GM18907 (cell line): ENCODE data around the gene IFI27L1.

Experiments
- ATAC-seq: cut with Tn5 transposase; IDR thresholded peaks from one replicate; pipeline ENCODE4 v1.9.1; 2021; ENCODE audit warnings: mild to moderate bottlenecking, moderate library complexity; ENCODE audit not compliant: unreplicated experiment

Gene IFI27L1, protein sequence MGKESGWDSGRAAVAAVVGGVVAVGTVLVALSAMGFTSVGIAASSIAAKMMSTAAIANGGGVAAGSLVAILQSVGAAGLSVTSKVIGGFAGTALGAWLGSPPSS

DNA sequence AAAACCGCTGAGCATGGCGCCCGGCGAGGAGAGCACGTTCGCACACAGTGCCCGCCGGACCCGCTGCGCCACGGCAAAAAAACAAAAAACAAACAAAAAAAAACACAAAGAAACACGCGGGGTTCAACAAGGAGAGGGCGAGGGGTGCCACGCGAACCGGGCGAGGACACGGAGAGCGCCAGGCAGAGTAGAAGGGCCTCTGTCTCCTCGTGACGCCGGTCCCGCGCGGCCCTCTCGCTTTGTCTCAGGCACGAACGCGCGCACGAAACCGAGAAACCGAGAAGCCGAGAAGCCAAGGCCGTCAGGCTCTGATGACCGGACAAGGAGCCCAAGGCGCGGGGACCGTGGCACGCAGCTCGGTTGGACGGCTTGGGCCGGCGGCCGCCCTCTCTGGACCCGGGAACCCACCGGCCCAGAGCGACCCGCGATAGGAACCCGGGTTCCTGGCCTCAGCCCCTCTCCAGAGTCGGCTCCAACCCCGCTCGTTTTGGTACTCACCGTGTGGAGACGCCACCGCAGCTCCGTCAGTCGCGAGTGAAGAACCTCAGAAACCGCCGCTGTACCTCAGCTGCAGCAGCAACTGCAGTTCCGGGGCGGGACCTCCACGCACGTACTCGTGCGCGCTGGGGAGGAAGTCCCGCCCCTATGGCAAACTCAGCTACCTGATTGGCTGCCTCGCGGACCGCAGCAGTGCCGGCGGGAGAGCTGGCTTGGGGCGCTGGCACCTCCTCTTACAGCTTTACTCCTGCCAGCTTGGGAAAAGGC is at the start of gene IFI27L1, which contains the start of gene DDX24:
IFI27L1 (plus strand) TSS at position 690 of the 765 bp plus-strand sequence. CDS start 15,628 bp downstream, outside the sequence.
DDX24 (minus strand) TSS at position 582 of the 765 bp plus-strand sequence. CDS start 1,460 bp downstream, outside the sequence.
- peak; percentile 97 for ATAC-seq

- ATAC-seq, result no peak
These were observed 49.2 kb upstream of the IFI27L1 start for GRCh38 chr14:94031883-94032279.

DNA sequence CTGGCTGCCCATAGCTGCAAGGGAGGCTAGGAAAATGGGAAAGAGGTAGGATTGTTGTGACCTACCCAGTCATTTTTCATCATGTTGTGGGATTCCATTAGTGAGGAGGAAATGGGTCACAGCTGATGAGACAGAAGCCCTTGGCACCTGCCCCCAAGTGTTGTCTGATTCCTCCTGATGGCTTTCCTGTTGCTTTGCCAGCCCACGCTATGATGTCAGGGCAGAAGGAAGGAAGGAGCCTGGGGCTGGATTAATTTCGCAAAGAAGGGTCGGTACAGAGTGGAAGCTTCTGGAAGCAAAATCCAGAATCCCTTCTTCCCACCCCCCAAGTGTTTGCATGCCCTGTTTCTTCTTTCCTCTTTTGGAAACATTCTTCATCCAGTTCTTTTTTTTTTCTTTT is 46.2 kb upstream of the IFI27L1 start:
- no peak for ATAC-seq

- ATAC-seq, result peak; percentile 81
These were observed 44.6 kb upstream of the IFI27L1 start for GRCh38 chr14:94036313-94037167.

DNA sequence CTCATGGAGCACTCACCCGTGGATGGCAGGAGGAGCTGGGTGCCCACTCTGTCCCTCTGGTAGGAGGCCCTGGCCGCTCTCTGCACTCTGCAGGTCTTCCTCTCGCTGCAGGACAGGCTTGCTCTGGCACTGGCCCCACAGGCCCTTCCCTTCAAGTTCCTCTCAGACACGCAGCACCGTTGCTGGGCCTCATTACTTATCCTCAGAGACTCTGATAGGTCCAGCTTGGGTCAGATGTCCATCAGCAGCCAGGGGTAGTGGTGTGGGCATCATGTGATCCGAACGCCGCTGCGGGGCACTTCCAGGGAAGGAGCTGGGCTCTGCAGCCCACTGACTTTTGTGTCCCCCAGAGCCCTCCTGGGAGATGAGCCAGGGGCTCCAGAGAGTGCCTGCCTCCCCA is 43.2 kb upstream of the IFI27L1 start:
- no peak for ATAC-seq

DNA sequence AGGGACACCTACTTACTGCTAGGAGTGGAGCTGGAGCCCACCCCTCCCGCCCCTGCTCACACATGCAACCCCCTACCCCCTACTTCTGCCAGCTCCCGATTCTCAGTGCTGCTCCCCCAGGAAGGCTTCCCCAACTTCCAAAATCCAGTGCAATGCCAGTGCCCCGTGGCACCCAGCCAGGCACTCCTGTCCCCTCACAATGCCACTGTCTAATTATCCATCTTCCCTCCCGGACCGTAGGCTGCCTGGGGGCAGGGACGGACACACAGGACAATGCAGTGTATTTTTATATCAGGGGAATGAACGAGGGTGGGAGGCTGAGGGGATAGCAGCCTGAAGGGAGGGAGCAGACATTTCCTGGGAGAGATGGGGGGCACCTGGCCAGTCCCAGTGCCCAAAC is 42.6 kb upstream of the IFI27L1 start:
- no peak for ATAC-seq

- no peak for ATAC-seq
These were observed 42.0 kb upstream of the IFI27L1 start for GRCh38 chr14:94038921-94039629.

DNA sequence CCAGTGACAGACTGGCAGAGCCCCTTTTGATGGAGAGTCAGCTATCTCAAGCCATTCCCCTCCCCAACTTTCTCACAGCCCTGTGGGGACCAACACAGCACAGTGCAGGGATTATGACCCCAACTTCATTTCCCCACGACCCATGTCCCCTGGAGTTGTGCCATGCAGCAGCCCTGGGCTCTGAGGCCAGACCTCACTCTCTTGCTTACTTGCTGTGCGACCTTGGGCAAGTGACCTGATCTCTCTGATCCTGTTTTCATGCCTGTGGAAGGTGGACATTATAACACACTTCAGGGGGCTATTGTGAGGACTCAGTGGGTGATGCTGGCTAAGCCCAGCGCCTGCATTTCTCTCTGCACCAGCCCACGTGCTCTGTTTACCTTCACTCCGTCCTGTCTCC is 40.9 kb upstream of the IFI27L1 start:
- no peak for ATAC-seq

GRCh38 chr14:94040796-94041195 is 40.3 kb upstream of the IFI27L1 start:
- ATAC-seq, result no peak

DNA sequence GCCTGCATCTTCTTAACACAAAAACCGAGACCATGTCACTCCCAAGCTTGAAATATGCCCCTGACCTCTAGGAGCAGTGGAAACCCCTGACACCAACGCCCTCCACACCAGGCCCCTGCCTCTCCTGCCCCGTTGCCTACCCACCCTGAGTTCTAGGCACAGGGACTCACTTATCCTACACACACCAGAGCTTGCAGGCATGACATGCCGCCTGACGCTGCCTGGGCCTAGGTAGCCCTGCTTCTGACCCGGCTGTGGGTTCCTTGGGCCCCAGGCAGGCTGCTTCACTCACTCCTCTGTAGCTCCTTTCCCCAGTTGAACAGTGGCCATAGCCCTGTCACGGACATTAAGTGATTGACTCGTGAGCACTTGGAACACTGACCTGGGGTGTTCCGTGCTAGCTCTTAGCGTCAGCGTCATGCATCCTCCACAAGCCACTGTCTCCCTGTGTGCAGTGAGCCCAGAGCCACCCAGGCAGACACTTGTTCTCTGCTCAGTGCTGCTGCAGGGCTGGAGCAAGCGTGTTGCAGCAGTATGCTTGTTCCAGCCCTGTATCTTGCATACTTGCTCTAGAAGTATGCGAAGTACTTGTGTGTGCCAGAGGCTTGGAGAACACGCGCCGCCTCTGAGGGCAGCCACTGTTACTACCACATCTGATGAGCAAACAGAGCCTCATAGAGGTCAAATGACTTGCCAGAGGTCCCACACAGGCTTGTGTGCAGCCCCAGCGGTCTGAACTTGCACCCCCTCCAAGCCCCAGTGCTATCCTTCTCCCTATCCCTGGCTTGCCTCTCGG is 39.4 kb upstream of the IFI27L1 start:
- no peak for ATAC-seq

- ATAC-seq, result no peak
These were observed 38.5 kb upstream of the IFI27L1 start for GRCh38 chr14:94042433-94043091.

DNA sequence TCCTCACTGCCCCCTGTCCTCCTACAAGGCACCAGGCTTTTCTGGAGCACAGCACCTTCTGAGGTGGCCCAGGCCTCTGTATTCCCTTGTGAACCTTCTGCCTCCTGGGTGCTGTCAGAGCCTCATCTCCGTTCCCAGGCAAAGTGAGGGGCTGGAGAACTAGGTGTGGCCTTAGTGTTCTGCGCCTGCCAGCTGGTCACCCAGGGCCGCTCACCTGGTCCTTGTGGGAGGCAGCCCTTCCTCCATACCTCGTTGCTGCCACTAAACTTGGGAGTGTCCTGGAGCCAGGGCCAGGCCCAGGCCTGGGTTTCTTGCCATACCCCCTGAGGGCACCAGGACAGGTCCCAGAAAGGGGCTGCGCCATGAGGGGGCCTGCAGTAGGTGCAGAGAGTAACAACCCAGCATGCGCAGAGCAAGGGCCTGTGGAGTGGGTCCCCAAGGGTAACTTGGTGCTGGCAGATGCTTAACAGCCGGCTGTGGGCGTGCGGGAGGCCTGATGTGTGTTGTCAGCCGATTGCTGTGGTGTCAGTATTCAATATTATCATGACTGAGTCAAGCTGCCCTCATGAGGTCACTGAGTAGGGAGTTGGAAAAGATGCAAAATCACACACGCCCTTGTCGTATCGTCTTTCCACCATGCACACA is 37.9 kb upstream of the IFI27L1 start:
- ATAC-seq, result no peak

DNA sequence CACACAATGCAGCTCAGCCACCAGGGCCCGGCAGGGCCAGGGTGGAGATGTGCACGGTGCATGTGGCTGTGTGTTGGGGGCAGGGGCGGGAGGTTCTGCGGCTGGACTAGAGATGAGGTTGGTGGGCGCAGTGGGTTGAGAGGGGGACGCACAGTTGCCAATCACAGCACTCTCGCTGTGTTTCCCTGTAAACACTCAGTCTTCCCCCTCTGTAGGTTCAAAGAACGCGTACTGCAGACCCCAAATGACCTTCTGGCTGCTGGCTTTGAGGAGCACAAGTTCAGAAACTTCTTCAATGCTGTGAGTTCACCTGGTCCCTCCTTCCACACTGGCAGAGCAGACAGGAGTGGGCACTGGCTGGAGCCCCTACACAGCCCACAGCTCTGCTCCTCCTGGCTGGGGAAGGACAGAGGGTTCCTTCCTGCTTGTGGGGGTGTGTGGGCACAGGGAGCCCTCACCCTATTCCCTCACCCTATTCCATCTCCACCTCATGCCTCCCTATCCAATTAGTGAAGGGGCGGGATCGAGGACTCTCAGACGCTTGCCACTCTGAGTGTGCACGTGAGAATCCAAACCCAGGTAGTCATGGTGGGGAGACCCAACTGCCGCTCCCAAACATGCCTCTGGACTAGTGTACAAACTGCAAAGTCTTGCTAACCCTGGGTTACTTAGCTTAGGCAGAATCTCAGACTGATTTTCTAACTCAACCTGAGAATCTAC is 37.2 kb upstream of the IFI27L1 start:
- ATAC-seq, result no peak

GRCh38 chr14:94044476-94045091 is 36.5 kb upstream of the IFI27L1 start:
- ATAC-seq, result no peak

DNA sequence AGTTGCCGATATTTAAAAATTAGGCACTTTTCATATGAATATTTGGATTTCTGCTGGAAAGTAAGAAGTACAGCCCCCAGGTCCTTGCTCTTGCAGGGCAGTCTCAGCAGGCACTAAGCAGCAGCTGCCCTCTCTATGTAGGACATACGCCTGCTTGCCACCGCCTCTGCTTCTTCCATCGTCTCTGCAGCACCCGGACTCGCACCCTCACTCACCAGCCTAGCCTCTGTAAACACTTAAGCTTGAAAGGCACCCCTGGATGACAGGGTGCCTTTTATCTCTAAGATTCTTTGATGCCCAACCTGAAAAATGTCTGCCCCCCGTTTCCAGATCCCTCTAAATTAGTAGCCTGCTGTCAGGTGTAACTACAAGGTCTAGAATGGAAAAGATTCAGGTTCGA is 36.0 kb upstream of the IFI27L1 start:
- no peak for ATAC-seq

GRCh38 chr14:94045563-94046345 is 35.4 kb upstream of the IFI27L1 start:
- ATAC-seq, result no peak

GRCh38 chr14:94046696-94047250 is 34.3 kb upstream of the IFI27L1 start:
- no peak for ATAC-seq
